Coronary artery (tissue), 2 donors: Measurements from ENCODE around the gene ITGB8.

Experiments used
- DNase-seq: peaks from one replicate; pipeline ENCODE4 v3.0.0-alpha.2; 2017; ENCODE audit warnings: low spot score
- H3K27ac ChIP-seq, 2 donors: fragments of 200-600 bp; sonication (generic); one replicate each; pipeline ENCODE4 v1.5.1; 2016 to 2019
- H3K4me3 ChIP-seq: fragments of 200-600 bp; sonication (generic); 2 replicates; pipeline ENCODE4 v1.5.1; 2016; ENCODE audit warnings: mild to moderate bottlenecking, moderate library complexity
- TF ChIP-seq, protein P1 (sequence below): fragments of 200-600 bp; sonication (generic); IDR thresholded peaks from one replicate; pipeline ENCODE4 v1.5.1; 2019; ENCODE audit warnings: antibody characterized with exemption

Gene ITGB8

DNA sequence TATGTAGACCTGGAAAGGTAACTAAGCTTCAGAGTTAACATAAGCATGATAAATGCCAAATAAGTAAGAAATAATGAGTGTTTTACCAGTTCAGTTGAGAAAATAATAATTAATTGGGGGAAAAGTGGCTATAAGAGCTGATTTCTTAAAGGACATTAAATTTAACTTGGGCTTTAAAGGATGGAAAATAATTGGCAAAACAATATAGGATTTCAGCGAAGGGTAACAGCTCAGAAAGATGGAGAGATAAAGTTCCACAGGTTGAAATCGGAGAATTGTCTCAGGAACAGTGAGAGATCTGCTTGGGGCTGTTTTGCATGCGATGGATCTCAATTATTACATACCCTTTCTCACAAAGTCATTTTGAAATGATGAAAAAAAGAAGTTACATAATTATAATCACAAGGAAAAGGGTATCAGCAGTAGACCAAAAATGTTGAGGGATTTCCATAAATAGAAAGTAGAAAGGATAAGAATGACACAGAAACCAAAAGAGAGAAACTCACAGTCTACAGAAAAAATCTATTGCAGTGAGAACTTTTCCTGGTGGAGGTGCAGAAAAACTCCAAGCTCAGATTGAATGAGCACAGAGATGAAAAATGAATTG lies 40.1 kb upstream of the ITGB8 start:
- no peak for DNase-seq
- TF ChIP-seq, protein P1, sequence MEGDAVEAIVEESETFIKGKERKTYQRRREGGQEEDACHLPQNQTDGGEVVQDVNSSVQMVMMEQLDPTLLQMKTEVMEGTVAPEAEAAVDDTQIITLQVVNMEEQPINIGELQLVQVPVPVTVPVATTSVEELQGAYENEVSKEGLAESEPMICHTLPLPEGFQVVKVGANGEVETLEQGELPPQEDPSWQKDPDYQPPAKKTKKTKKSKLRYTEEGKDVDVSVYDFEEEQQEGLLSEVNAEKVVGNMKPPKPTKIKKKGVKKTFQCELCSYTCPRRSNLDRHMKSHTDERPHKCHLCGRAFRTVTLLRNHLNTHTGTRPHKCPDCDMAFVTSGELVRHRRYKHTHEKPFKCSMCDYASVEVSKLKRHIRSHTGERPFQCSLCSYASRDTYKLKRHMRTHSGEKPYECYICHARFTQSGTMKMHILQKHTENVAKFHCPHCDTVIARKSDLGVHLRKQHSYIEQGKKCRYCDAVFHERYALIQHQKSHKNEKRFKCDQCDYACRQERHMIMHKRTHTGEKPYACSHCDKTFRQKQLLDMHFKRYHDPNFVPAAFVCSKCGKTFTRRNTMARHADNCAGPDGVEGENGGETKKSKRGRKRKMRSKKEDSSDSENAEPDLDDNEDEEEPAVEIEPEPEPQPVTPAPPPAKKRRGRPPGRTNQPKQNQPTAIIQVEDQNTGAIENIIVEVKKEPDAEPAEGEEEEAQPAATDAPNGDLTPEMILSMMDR: no peak
- H3K4me3 ChIP-seq: no peak overlapping the region
- H3K27ac ChIP-seq: no peak overlapping the region

- H3K27ac ChIP-seq: no peak overlapping the region
Observed at GRCh38 chr7:20293336-20293735, 37.4 kb upstream of the ITGB8 start.

GRCh38 chr7:20296444-20296843 lies 34.3 kb upstream of the ITGB8 start:
- TF ChIP-seq, protein P1: no peak
- H3K4me3 ChIP-seq: no peak overlapping the region
- DNase-seq: no peak
- no peak overlapping the region for H3K27ac ChIP-seq

More at GRCh38 chr7:20293336-20293735, 37.4 kb upstream of the ITGB8 start:
- no peak overlapping the region for H3K4me3 ChIP-seq
- TF ChIP-seq, protein P1: no peak
- no peak for DNase-seq

GRCh38 chr7:20296901-20297300 lies 33.8 kb upstream of the ITGB8 start:
- TF ChIP-seq, protein P1: no peak
- no peak overlapping the region for H3K27ac ChIP-seq
- no peak overlapping the region for H3K4me3 ChIP-seq
- no peak for DNase-seq

DNA sequence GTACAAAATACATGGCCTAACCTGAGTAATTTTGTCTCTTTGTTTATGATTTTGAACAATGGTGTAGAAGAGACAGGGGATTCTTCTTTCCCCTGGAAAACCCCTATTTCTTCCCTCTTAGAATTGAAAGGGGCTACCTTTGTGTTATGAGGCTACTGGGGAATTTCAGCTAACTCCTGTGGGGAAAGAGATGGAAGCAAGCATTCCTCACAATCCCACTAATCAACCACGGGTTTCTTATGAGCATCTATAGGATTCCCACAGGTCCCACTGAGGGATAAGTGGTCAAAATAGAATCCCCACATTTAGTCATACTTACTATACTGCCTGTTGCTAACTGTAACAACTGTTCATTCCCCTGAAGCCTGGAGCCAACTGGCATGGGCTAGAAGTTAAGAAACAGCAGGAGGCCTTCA lies 32.2 kb upstream of the ITGB8 start:
- H3K27ac ChIP-seq: no peak overlapping the region
- H3K4me3 ChIP-seq: no peak overlapping the region
- DNase-seq: no peak
- TF ChIP-seq, protein P1: no peak

DNA sequence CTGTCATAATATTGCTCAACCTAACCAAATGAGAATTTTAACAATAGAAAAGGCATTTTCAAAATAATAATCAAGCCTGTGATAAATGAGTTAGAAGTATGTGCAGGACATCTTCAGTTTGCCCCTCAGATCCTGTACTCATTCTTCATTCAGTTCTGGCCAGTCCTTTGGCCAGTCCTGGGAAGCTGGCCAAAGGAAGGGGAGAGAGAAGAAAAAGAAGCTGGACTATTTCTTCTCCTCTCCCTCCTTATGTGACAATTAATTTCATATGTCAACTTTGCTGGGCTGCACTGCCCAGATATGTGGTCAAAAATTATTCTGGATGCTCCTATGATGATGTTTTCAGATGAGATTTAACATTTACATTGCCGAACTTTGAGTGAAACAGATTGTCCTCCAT lies 31.6 kb upstream of the ITGB8 start:
- Histone ChIP-seq H3K27ac (peak overlapping the region in 1 of 2 donors; percentile 43), H3K4me3 (no peak overlapping the region)
- no peak for DNase-seq
- TF ChIP-seq, protein P1: no peak

- Histone ChIP-seq H3K4me3 (peak overlapping the region; percentile 56), H3K27ac (peak overlapping the region in 1 of 2 donors; percentile 43)
- DNase-seq: no peak
- TF ChIP-seq, protein P1: no peak
Observed at GRCh38 chr7:20299647-20300312, 30.9 kb upstream of the ITGB8 start.
